ENCODE measurements around the gene IGFL2. TPM values are rescaled to one million over a fixed set of nuclear protein-coding genes. Genes with fewer than 3 reads are reported as not detected.
"Not testable (repeated sequence)": the region's sequence is repeated elsewhere in the genome, so short reads cannot be mapped to it uniquely, and the experiment has no call there.

The IGFL2 gene
- total and polyA plus RNA-seq, 10 donors, result not detected

GRCh38 chr19:46186717-46187101 is 38.7 kb downstream of the IGFL2 start:
- TF ChIP-seq POLR2AphosphoS5 (IDR thresholded peaks at IDR 0.05) (no peak), CTCF (IDR thresholded peaks at IDR 0.05 in 8 of 11, conservative IDR thresholded peaks at IDR 0.05 in 3 of 11) (no peak), POLR2A (IDR thresholded peaks at IDR 0.05) (no peak)
- 51 to 67% (median 60%) methylated on average over 5 of the region's 5 CpGs for WGBS, 5 donors
- intact Hi-C loops (cut with DNase I; ENCODE audit: low total_unique reads), result loop anchor here (10.0 kb wide), 1 partner anchor 152 kb away; no protein-coding TSS in a partner anchor

GRCh38 chr19:46189971-46190888 is 42.2 kb downstream of the IGFL2 start:
- 54 to 63% (median 56%) methylated on average over 8 of the region's 8 CpGs for WGBS, 5 donors
- Histone ChIP-seq H3K4me3 (no peak overlapping the region), H3K27ac (no peak overlapping the region), H3K27me3 (replicated peaks in 1 of 7) (peaks cover 0 to 69% (median 7%) of the 10 kb centered on the region in 7 donors), H3K9me3 (no peaks in the 10 kb centered on the region), H3K4me1 (peaks cover 0 to 21% (median 2%) of the 10 kb centered on the region in 6 donors), H3K36me3 (no peaks in the 10 kb centered on the region)
- DNase-seq, result no peak
- TF ChIP-seq CTCF (IDR thresholded peaks at IDR 0.05 in 8 of 11, conservative IDR thresholded peaks at IDR 0.05 in 3 of 11) (no peak), POLR2A (IDR thresholded peaks at IDR 0.05) (no peak), POLR2AphosphoS5 (IDR thresholded peaks at IDR 0.05) (no peak)
- intact Hi-C loops (cut with DNase I; ENCODE audit: low total_unique reads), result loop anchor here (5.0 to 10.0 kb wide), 2 partner anchors 108 to 155 kb away; no protein-coding TSS in a partner anchor

More at GRCh38 chr19:46186717-46187101, 38.7 kb downstream of the IGFL2 start:
- H3K27me3 ChIP-seq (replicated peaks in 1 of 7), result peaks cover 0 to 37% (median 7%) of the 10 kb centered on the region in 7 donors
- no peak overlapping the region for H3K27ac ChIP-seq
- no peaks in the 10 kb centered on the region for H3K36me3 ChIP-seq
- H3K9me3 ChIP-seq, result no peaks in the 10 kb centered on the region
- no peak overlapping the region for H3K4me3 ChIP-seq
- no peak for DNase-seq
- H3K4me1 ChIP-seq, result peaks cover 0 to 13% (median 2%) of the 10 kb centered on the region in 6 donors

GRCh38 chr19:46191356-46191755 is 43.3 kb downstream of the IGFL2 start:
- TF ChIP-seq CTCF (IDR thresholded peaks at IDR 0.05 in 8 of 11, conservative IDR thresholded peaks at IDR 0.05 in 3 of 11) (no peak), POLR2A (IDR thresholded peaks at IDR 0.05) (no peak), POLR2AphosphoS5 (IDR thresholded peaks at IDR 0.05) (no peak)
- peaks cover 0 to 14% (median 0%) of the 10 kb centered on the region in 6 donors for H3K4me1 ChIP-seq
- no peak for DNase-seq
- intact Hi-C loops (cut with DNase I; ENCODE audit: low total_unique reads), result loop anchor here (5.0 kb wide), 1 partner anchor 109 kb away; no protein-coding TSS in a partner anchor
- no peak overlapping the region for H3K4me3 ChIP-seq
- H3K36me3 ChIP-seq, result no peaks in the 10 kb centered on the region
- H3K9me3 ChIP-seq, result no peaks in the 10 kb centered on the region
- peaks cover 0 to 80% (median 8%) of the 10 kb centered on the region in 7 donors for H3K27me3 ChIP-seq (replicated peaks in 1 of 7)
- H3K27ac ChIP-seq, result no peak overlapping the region
- WGBS, 5 donors, result 69 to 81% (median 75%) methylated on average over 4 of the region's 4 CpGs

DNA sequence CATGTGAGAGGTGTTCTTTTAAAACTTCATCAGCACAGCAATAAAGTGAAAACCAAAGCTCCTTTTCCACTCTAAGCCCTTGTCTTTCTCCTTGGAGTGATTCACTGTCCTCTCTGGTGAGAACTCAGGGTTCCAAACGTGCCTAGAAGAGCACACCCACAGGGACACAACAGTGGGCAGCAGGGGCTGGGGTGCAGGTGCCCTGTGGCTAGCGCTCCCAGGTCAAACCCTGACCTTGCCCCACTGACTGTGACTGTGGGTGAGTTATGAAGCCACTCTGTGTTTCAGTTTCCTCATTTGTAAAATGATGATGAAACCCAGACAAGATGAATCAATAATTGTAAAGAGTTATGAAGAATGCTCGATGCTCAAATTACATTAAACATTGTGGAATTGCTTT is 43.9 kb downstream of the IGFL2 start:
- Histone ChIP-seq H3K4me3 (no peak overlapping the region), H3K9me3 (no peaks in the 10 kb centered on the region), H3K36me3 (no peaks in the 10 kb centered on the region), H3K27me3 (replicated peaks in 1 of 7) (peaks cover 0 to 86% (median 14%) of the 10 kb centered on the region in 7 donors), H3K4me1 (peaks cover 0 to 14% (median 0%) of the 10 kb centered on the region in 6 donors), H3K27ac (no peak overlapping the region)
- intact Hi-C loops (cut with DNase I; ENCODE audit: low total_unique reads), result loop anchor here (5.0 kb wide), 1 partner anchor 110 kb away; no protein-coding TSS in a partner anchor
- WGBS, 5 donors, result 33 to 61% (median 40%) methylated on average over 3 of the region's 3 CpGs
- TF ChIP-seq CTCF (IDR thresholded peaks at IDR 0.05 in 8 of 11, conservative IDR thresholded peaks at IDR 0.05 in 3 of 11) (no peak), POLR2A (IDR thresholded peaks at IDR 0.05) (no peak), POLR2AphosphoS5 (IDR thresholded peaks at IDR 0.05) (no peak)
- no peak for DNase-seq

DNA sequence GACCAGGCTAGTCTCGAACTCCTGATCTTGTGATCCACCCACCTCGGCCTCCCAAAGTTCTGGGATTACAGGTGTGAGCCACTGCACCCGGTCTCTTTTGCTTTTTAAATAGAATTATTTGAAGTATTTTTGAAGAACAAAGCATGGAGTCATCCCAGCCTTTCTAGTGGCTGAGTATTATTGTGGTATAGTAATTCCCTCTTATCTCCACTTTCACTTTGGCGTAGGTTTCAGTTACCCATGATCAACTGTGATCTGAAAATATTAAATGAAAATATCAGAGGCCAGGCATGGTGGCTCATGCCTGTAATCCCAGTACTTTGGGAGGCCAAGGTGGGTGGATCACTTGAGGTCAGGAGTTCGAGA is 44.6 kb downstream of the IGFL2 start:
- DNase-seq, H3K9me3 ChIP-seq, H3K36me3 ChIP-seq, H3K4me3 ChIP-seq: not testable (repeated sequence)
- H3K27ac ChIP-seq, result peak overlapping the region in 3 of 8 donors; percentile 4 to 67 (median 64)
- WGBS, 5 donors, result 63 to 86% (median 67%) methylated on average over 5 of the region's 5 CpGs
- H3K27me3 ChIP-seq (replicated peaks in 1 of 7), result peaks cover 0 to 93% (median 15%) of the 10 kb centered on the region in 7 donors
- peaks cover 0 to 14% (median 0%) of the 10 kb centered on the region in 6 donors for H3K4me1 ChIP-seq
- intact Hi-C loops (cut with DNase I; ENCODE audit: low total_unique reads), result loop anchor here (5.0 kb wide), 1 partner anchor 110 kb away; no protein-coding TSS in a partner anchor
